GM21381 (cell line): Measurements from ENCODE around the gene ZNF778.

Source experiments
- ATAC-seq: cut with Tn5 transposase; IDR thresholded peaks from one replicate; pipeline ENCODE4 v1.9.1; 2021; ENCODE audit warnings: mild to moderate bottlenecking, moderate library complexity; ENCODE audit not compliant: unreplicated experiment

ZNF778 gene

DNA sequence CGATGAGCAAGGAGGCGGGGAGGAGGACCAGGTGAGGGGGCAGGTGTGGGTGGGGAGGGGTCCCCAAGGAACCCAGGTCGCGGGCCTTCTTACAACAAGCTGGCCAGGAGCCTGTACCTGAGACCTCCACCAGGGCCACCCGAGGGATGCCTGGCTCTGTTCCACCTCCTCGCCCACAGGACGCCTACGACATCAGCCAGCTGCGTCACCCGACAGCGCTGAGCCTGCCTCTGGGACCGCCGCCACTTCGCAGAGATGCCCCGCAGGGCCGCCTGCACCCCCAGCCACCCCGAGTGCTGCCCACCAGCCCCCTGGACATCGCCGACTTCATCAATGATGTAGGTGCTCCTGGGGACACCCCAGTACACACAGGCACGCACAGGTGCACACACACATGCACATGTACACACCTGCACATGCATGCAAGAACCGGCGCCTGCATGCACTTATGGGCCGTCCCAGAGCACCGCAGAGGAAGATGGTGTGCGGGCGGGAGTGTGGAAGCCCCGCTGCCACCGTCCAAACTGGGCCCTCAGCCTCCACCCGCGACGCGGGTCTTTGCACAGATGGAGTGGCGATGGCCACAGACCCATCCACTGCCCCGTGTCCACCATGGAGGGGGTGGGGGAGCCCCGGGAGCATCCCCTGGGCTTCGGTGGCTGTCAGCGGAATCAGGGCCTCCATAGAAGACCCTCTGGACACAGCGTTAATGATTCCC lies 23.8 kb upstream of the ZNF778 start:
- ATAC-seq, result no peak

GRCh38 chr16:89194340-89195311 lies 22.9 kb upstream of the ZNF778 start:
- ATAC-seq, result no peak

- no peak for ATAC-seq
Observed at GRCh38 chr16:89195521-89196171, 21.9 kb upstream of the ZNF778 start.

- ATAC-seq, result no peak
Observed at GRCh38 chr16:89197033-89197632, 20.4 kb upstream of the ZNF778 start.

DNA sequence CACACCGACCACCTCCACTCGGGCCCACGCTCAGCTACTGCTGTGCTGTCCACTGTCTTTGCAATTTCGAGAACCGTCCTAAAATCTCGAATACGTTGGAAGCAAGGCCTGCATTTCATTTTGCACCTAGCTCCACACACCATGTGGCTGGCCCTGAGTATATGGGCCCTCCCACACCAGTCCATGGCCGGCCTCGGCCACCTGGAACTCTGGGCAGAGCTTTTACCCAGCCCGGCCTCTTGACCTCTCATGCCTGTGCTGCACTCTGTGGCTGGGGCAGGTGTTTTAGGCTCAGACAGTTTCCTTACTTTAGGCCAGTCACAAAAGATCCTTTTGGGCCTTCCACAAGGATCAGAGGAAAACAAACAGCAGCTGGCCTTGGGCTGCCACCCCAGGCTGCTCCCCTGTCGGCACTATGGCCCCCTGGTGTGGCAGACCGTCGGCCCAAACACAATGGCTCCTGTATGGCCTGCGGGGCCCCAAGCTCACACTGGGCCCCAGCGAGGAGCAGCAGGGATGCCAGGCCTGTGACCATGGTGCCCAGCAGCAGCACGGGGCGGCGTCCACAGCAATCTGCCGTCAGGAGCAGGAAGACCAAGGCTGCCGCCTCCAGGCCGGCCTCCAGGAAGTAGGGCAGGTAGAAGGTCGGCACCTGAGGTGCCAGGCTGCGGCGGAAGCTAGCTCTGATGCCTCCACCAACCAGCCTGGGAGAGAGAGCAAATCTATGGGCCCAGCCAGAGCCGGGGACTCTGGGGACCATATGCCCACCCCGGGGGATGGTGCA lies 19.7 kb upstream of the ZNF778 start:
- no peak for ATAC-seq

GRCh38 chr16:89198417-89199240 lies 18.9 kb upstream of the ZNF778 start:
- ATAC-seq, result no peak

DNA sequence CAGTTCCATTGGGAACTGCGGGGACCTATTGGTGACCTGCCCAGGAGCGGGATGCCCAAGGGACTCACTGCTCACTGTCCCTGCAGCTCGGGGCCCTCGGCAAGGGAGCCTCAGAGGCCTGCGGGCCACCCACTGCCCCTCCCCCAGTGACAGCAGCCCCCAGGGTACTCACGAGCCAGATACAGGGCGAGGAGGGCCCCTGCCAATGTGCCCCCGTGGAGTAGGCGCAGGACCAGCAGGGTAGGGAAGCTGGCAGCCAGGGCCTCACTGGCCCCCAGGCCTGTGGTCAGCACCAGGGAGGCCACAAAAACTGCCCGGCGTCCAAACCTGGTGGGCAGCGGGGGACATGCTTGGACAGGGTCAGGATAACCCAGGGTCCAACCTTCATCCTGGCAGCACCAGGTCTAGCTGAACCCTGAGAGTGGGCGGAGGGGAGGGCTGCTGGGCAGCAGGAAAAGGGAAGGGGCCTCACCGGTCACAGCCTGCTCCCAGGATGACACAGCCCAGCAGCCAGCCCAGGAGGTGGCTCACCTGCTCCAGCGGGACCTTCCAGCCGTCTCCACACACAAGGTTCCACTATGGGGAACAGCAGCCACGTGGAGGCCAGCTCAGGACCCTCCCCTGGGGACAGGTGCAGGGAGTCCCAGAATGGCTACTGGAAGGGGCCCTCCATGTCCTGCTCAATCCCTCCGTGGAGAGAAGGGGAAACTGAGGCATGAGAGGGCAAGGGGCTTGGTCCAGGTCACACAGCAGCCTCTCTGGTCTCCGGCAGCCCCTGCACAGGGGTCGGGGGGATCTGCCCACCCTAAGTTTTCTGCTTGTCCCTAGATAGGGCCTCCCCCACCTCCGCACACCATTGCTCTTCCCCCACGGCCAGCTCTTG lies 18.0 kb upstream of the ZNF778 start:
- no peak for ATAC-seq

DNA sequence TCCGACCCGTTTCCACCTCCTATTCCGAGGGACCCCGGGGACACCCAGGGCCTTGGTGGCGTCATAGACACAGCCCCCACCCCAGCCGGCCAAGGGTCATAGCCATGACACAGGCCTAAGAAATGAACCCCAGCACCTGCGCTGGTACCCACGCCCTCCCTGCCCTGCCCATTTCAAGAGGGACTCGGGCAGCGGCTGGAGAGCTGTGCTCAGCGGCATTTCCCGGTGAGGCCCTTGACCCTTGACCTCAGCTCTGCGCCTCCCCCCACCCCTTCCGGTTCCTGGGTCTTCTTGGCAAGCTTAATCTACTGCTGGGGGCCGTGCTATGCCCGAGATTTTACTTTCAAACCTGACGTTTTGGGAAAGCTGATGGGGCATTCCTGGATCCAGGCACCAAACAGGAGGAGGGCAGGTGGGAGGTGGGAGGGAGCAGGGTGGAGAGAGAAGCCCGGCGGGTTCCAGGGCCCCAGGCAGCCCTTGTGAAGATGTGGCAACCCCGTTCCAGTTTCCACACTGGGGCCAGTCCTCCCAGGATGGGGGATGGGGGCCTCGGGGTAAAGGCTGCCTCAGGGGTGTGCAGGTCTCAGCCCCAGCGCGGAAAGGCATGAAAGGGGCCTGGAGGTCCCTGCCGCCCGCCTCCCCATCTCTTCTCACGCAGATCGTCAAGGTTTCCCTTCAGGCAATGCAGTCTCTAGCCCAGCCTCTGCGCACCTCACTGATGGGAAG lies 17.2 kb upstream of the ZNF778 start, which contains the start of gene SLC22A31:
TSS of gene SLC22A31 (minus strand) at position 414 of the 726 bp plus-strand sequence. CDS start at position 378, 36 bp downstream.
- no peak for ATAC-seq

GRCh38 chr16:89200850-89201411 lies 16.6 kb upstream of the ZNF778 start:
- peak; percentile 11 for ATAC-seq

GRCh38 chr16:89201439-89202377 lies 15.8 kb upstream of the ZNF778 start:
- peak; percentile 66 for ATAC-seq

- no peak for ATAC-seq
Observed at GRCh38 chr16:89202422-89203215, 14.9 kb upstream of the ZNF778 start.

DNA sequence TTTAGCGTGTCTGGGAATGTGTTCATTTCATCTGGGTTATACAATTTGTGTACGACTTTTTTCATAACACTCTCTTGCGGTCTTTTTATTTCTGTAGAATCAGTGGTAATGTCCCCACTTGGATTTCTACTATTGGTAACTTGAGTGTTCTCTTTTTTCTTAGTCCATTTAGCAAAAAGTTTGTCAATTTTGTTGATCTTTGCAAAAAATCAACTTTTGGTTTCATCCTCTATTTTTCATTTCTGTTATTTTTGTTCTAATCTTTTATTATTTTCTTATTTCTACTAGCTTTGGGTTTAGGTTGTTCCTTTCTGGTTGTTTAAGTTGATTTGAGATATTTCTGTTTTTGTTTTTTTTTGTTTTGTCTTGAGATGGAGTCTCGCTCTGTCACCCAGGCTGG lies 9.5 kb upstream of the ZNF778 start:
- no peak for ATAC-seq

DNA sequence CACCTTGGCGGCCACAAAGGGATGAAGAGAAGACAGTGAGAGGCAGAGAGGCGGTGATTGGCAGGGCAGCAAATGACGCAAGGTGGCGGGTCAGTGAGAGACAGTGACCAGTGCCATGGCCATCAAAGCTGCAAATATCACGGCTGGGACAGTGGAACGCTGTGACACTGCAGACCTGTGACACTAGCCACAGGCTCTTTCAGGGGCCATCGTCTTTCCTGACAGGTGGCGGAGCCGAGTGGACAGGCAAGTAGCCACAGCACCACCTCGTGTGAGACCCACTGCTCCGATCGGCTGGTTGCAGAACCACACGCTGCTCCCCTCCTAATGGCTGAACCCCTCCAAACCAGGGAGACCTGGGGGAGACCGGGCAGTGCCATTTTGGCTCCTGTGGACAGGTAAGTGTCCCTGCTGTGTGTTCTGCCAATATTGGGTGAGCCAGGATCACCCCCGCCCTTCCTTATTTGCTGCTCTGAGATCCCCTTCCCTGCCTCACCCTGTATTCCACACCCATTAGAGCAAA lies 7.9 kb upstream of the ZNF778 start:
- no peak for ATAC-seq

DNA sequence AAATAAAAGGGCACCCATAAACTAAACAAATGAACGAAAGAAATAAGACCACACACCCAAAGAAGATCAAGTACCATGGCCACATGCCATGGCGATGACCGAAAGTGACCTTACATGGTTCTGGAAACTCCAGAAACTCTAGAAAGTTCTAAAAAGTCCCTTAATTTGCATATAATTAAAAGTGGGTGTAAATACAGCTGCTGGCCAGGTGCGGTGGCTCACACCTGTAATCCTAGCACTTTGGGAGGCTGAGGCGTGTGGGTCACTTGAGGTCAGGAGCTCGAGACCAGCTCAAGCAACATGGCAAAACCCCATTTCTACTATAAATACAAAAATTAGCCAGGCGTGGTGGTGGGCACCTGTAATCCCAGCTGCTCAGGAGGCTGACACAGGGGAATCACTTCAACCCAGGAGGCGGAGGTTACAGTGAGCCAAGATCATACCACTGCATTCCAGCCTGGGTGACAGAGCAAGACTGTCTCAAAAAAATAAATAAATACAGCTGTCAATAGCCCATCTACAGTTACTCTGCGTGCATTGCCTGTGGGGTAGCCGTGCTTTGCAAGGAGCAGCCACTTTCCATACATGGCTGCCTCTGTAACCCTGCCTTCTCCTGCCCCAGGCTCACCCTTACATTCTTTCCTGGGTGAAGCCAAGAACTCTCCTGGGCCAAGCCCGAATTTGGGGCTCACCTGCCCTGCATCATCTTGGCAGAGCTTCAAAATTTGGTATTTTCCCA lies 7.2 kb upstream of the ZNF778 start:
- no peak for ATAC-seq
